OCI-LY1 (cell line): Measurements from ENCODE around the gene VRTN.

Source experiments
- H2AFZ ChIP-seq: fragments of 200-600 bp; sonication (generic), shearing (Covaris generic); 2 replicates; pipeline ENCODE4 v1.6.0; 2014; ENCODE audit warnings: antibody characterized with exemption, mild to moderate bottlenecking, low read length
- H3F3A ChIP-seq: fragments of 200-600 bp; sonication (generic), shearing (Covaris generic); 2 replicates; pipeline ENCODE4 v1.6.0; 2014; ENCODE audit warnings: mild to moderate bottlenecking, antibody characterized with exemption, low read length, moderate library complexity; ENCODE audit not compliant: insufficient read depth
- H3K27ac ChIP-seq: fragments of 200-600 bp; sonication (generic); 2 replicates; pipeline ENCODE4 v1.5.1; 2014; ENCODE audit warnings: low read length, mixed run types, mild to moderate bottlenecking, low read depth; ENCODE audit not compliant: poor library complexity, severe bottlenecking
- H3K27me3 ChIP-seq: fragments of 200-600 bp; sonication (generic); 2 replicates; pipeline ENCODE4 v1.6.0; 2014; ENCODE audit warnings: antibody characterized with exemption, mild to moderate bottlenecking, low read length, moderate library complexity; ENCODE audit not compliant: insufficient read depth
- H3K36me3 ChIP-seq: fragments of 200-600 bp; sonication (generic); 2 replicates; pipeline ENCODE4 v1.6.1; 2014; ENCODE audit warnings: mild to moderate bottlenecking, antibody characterized with exemption, low read length, moderate library complexity, mixed read lengths; ENCODE audit not compliant: insufficient read depth
- H3K4me1 ChIP-seq: fragments of 200-600 bp; sonication (generic); 2 replicates; pipeline ENCODE4 v1.5.1; 2014; ENCODE audit warnings: mild to moderate bottlenecking, low read length, moderate library complexity; ENCODE audit not compliant: insufficient read depth, severe bottlenecking
- H3K4me2 ChIP-seq: fragments of 200-600 bp; sonication (generic), shearing (Covaris generic); 2 replicates; pipeline ENCODE4 v1.6.1; 2014; ENCODE audit warnings: low read length
- H3K4me3 ChIP-seq: fragments of 200-600 bp; sonication (generic); 2 replicates; pipeline ENCODE4 v1.5.1; 2014; ENCODE audit warnings: low read length, low read depth, mild to moderate bottlenecking, mixed read lengths; ENCODE audit not compliant: poor library complexity, severe bottlenecking
- H3K79me2 ChIP-seq: fragments of 200-600 bp; shearing (Covaris generic); 2 replicates; pipeline ENCODE4 v1.6.1; 2016; ENCODE audit warnings: mixed run types, low read length, mixed read lengths; ENCODE audit not compliant: insufficient read depth
- H3K9ac ChIP-seq: fragments of 200-600 bp; sonication (generic), shearing (Covaris generic); 2 replicates; pipeline ENCODE4 v1.6.1; 2014; ENCODE audit warnings: mild to moderate bottlenecking, low read length, mixed read lengths
- H3K9me2 ChIP-seq: fragments of 200-600 bp; sonication (generic), shearing (Covaris generic); 2 replicates; pipeline ENCODE4 v1.6.1; 2014; ENCODE audit warnings: low read depth, mild to moderate bottlenecking, low read length, mixed read lengths
- H3K9me3 ChIP-seq: fragments of 200-600 bp; shearing (Covaris generic); 2 replicates; pipeline ENCODE4 v1.6.1; 2014; ENCODE audit warnings: low read length, mixed read lengths
- H4K20me1 ChIP-seq: fragments of 200-600 bp; sonication (generic), shearing (Covaris generic); 2 replicates; pipeline ENCODE4 v1.6.0; 2016; ENCODE audit warnings: mild to moderate bottlenecking, low read length; ENCODE audit not compliant: insufficient read depth
- EZH2 ChIP-seq: fragments of 200-600 bp; sonication (generic), shearing (Covaris generic); IDR thresholded peaks from 2 replicates; pipeline ENCODE4 v1.8.0; 2017; ENCODE audit warnings: borderline replicate concordance, mixed run types, mild to moderate bottlenecking, antibody characterized with exemption, low read length, moderate library complexity, mixed read lengths
- TF ChIP-seq, protein P1 (sequence below): fragments of 200-600 bp; sonication (generic), shearing (Covaris generic); IDR thresholded peaks from 2 replicates; pipeline ENCODE4 v1.5.1; 2017; ENCODE audit warnings: mild to moderate bottlenecking, antibody characterized with exemption, low read length, moderate library complexity, mixed read lengths

The VRTN gene

DNA sequence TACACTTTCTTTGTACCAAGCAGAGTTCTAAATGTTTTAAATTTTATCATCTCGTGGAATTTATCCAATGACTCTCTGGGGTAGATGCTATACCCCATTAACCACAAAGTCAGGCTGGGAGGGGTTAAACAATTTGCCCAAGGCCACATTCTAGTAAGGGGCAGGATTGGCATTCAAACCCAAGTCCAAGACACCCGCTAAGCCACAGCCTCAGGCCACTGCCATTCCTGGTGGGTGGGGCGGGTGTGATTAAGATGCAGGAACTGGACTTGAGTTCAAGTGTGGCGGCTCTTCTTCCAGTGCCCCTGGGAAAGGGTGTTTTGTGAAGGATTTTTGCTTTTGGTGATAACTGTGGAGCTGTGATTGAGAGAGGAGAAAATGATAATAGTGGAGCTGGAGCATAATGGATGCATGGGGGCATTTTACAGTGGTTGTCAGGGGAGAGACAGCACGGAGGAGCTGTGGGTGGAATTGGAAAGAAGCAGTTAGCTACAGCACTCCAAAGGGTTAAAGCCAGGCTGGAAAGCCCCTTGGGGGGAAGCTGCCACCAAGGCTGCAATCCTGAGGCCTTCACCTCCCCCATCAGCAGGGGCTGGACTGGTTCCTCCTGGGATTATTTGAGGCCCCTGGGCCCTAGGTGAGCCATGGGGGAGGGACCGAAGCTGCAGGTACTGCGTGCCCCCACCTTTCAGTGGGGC is 1.0 kb upstream of the VRTN start:
- H3F3A ChIP-seq = no peaks in the 10 kb centered on the region
- H2AFZ ChIP-seq = no peak overlapping the region
- no peak for TF ChIP-seq EZH2
- TF ChIP-seq, protein P1, sequence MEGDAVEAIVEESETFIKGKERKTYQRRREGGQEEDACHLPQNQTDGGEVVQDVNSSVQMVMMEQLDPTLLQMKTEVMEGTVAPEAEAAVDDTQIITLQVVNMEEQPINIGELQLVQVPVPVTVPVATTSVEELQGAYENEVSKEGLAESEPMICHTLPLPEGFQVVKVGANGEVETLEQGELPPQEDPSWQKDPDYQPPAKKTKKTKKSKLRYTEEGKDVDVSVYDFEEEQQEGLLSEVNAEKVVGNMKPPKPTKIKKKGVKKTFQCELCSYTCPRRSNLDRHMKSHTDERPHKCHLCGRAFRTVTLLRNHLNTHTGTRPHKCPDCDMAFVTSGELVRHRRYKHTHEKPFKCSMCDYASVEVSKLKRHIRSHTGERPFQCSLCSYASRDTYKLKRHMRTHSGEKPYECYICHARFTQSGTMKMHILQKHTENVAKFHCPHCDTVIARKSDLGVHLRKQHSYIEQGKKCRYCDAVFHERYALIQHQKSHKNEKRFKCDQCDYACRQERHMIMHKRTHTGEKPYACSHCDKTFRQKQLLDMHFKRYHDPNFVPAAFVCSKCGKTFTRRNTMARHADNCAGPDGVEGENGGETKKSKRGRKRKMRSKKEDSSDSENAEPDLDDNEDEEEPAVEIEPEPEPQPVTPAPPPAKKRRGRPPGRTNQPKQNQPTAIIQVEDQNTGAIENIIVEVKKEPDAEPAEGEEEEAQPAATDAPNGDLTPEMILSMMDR = no peak
- H3K27ac ChIP-seq = no peak overlapping the region
- H3K27me3 ChIP-seq = no peaks in the 10 kb centered on the region; the same call in 1 of the 2 replicates
- no peaks in the 10 kb centered on the region for H3K36me3 ChIP-seq
- no peaks in the 10 kb centered on the region for H3K4me1 ChIP-seq
- no peaks in the 10 kb centered on the region for H4K20me1 ChIP-seq
- H3K9me2 ChIP-seq = no peaks in the 10 kb centered on the region
- no peaks in the 10 kb centered on the region for H3K9me3 ChIP-seq
- no peaks in the 10 kb centered on the region for H3K79me2 ChIP-seq
- no peak overlapping the region for H3K9ac ChIP-seq
- no peak overlapping the region for H3K4me3 ChIP-seq
- no peak overlapping the region for H3K4me2 ChIP-seq

DNA sequence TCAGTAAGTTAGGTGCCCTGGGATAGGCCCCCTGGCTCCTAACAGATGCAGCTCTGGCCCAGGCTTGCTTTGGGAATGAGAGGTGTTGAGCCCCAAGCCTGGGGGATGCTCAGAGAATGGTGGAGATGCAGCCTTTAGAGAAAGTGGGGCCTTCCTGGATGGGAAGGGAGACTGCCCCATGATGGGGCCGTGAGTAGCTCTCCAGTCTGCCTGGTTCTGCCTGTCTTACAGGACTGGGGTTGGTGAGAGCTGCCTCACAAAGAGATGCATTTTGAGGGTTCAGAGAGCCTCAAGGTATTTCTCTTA is 523 bp upstream of the VRTN start:
- H3K9me3 ChIP-seq = no peaks in the 10 kb centered on the region
- no peaks in the 10 kb centered on the region for H3K36me3 ChIP-seq
- H3K4me3 ChIP-seq = no peak overlapping the region
- H3K9ac ChIP-seq = no peak overlapping the region
- TF ChIP-seq, protein P1 = no peak
- TF ChIP-seq EZH2 = no peak
- H3K27ac ChIP-seq = no peak overlapping the region
- H3K4me1 ChIP-seq = no peaks in the 10 kb centered on the region
- H2AFZ ChIP-seq = no peak overlapping the region
- H4K20me1 ChIP-seq = no peaks in the 10 kb centered on the region
- no peaks in the 10 kb centered on the region for H3F3A ChIP-seq
- no peaks in the 10 kb centered on the region; the same call in 1 of the 2 replicates for H3K27me3 ChIP-seq
- H3K79me2 ChIP-seq = no peaks in the 10 kb centered on the region
- H3K9me2 ChIP-seq = no peaks in the 10 kb centered on the region
- no peak overlapping the region for H3K4me2 ChIP-seq

DNA sequence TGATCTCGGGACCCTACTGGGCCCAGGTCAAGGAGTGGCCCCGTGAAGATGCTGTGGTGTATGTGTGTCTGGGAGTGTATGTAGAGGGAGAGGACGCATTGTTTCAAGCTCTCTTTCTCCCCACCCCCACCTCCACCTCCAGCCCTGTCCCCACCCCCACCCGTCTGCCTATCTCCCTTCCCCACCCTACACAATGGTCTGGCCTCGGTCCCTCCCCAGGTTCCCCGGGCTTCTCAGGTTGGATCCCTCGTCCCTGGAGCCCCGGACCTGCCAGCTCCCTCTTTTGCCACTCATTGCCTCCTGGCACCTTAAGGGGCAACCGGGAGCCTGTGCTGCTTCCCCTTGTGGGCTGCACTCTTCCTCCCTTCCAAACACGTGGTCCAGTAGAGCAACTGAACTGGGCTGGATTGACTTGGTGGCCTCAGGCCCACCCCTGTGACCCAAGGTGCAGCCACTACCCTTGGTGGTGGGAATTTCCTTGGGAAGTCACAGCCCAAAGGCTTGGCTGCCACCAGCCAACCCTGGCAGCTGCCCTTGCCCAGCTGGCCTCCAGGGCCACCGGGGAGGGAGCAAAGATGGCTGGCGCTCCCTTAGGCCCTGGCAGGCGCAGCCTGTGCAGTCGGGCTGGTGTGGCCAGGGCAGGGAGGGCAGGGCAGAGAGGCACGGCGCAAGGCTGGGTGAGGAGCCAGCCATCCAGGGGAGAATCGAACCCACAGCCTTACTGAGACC is 628 bp downstream of the VRTN start:
- no peak overlapping the region for H3K4me3 ChIP-seq
- no peak overlapping the region for H3K27ac ChIP-seq
- no peaks in the 10 kb centered on the region for H3K79me2 ChIP-seq
- no peaks in the 10 kb centered on the region for H3K36me3 ChIP-seq
- H3K9me2 ChIP-seq = no peaks in the 10 kb centered on the region
- H3K27me3 ChIP-seq = no peaks in the 10 kb centered on the region; the same call in 1 of the 2 replicates
- no peaks in the 10 kb centered on the region for H3K4me1 ChIP-seq
- H4K20me1 ChIP-seq = no peaks in the 10 kb centered on the region
- H3K9me3 ChIP-seq = no peaks in the 10 kb centered on the region
- no peaks in the 10 kb centered on the region for H3F3A ChIP-seq
- H3K9ac ChIP-seq = no peak overlapping the region
- no peak for TF ChIP-seq EZH2
- TF ChIP-seq, protein P1 = no peak
- H3K4me2 ChIP-seq = no peak overlapping the region
- H2AFZ ChIP-seq = no peak overlapping the region
